OCI-M1 (cell line): ENCODE data around the gene PPIL6.

ENCODE experiments used
- DNase-seq: peaks from one replicate; lab custom pipeline; 2025; lab: John Stamatoyannopoulos, UW

Gene PPIL6

GRCh38 chr6:109449064-109449794 lies 8.8 kb upstream of the PPIL6 start:
- DNase-seq = no peak

GRCh38 chr6:109448615-109449014 lies 8.2 kb upstream of the PPIL6 start:
- no peak for DNase-seq

- DNase-seq = peak; percentile 47
Measured at GRCh38 chr6:109447878-109448555, 7.6 kb upstream of the PPIL6 start.

- no peak for DNase-seq
Measured at GRCh38 chr6:109447087-109447486, 6.7 kb upstream of the PPIL6 start.

GRCh38 chr6:109446541-109446940 lies 6.1 kb upstream of the PPIL6 start:
- no peak for DNase-seq

- no peak for DNase-seq
Measured at GRCh38 chr6:109446072-109446471, 5.6 kb upstream of the PPIL6 start.

- DNase-seq = peak; percentile 8
Measured at GRCh38 chr6:109445382-109445781, 5.0 kb upstream of the PPIL6 start.

GRCh38 chr6:109443425-109443950 lies 3.1 kb upstream of the PPIL6 start:
- no peak for DNase-seq

- DNase-seq = no peak
Measured at GRCh38 chr6:109442393-109442924, 2.0 kb upstream of the PPIL6 start.

GRCh38 chr6:109441069-109441816 lies 815 bp upstream of the PPIL6 start:
- peak; percentile 77 for DNase-seq

GRCh38 chr6:109436041-109436440 lies 4.4 kb downstream of the PPIL6 start:
- no peak for DNase-seq

- no peak for DNase-seq
Measured at GRCh38 chr6:109434456-109434855, 6.0 kb downstream of the PPIL6 start.

GRCh38 chr6:109429496-109429895 lies 10.9 kb downstream of the PPIL6 start:
- DNase-seq = no peak

- no peak for DNase-seq
Measured at GRCh38 chr6:109428889-109429477, 11.4 kb downstream of the PPIL6 start.

GRCh38 chr6:109424946-109425345 lies 15.5 kb downstream of the PPIL6 start:
- no peak for DNase-seq

- DNase-seq = no peak
Measured at GRCh38 chr6:109421184-109421583, 19.2 kb downstream of the PPIL6 start.

- DNase-seq = no peak
Measured at GRCh38 chr6:109420751-109421150, 19.7 kb downstream of the PPIL6 start.

GRCh38 chr6:109417646-109418045 lies 22.8 kb downstream of the PPIL6 start:
- no peak for DNase-seq

- DNase-seq = no peak
Measured at GRCh38 chr6:109411034-109411433, 29.4 kb downstream of the PPIL6 start.

- DNase-seq = no peak
Measured at GRCh38 chr6:109406196-109406595, 34.2 kb downstream of the PPIL6 start.

- peak; percentile 81 for DNase-seq
Measured at GRCh38 chr6:109397020-109397419, 43.4 kb downstream of the PPIL6 start.
